NT2/D1 (cell line): ENCODE results near the gene SAMD9L.

ENCODE experiments used
- SUZ12 ChIP-seq: IDR thresholded peaks from 2 replicates; pipeline ENCODE4 v1.6.1; 2011; ENCODE audit not compliant: insufficient read length, insufficient read depth; ENCODE audit errors: extremely low read depth
- YY1 ChIP-seq: IDR thresholded peaks from 2 replicates; pipeline ENCODE4 v1.6.1; 2011; ENCODE audit not compliant: insufficient read length, insufficient read depth
- ZNF274 ChIP-seq: IDR thresholded peaks from 2 replicates; pipeline ENCODE4 v1.6.1; 2011; ENCODE audit warnings: mild to moderate bottlenecking, low read depth, low read length

DNA sequence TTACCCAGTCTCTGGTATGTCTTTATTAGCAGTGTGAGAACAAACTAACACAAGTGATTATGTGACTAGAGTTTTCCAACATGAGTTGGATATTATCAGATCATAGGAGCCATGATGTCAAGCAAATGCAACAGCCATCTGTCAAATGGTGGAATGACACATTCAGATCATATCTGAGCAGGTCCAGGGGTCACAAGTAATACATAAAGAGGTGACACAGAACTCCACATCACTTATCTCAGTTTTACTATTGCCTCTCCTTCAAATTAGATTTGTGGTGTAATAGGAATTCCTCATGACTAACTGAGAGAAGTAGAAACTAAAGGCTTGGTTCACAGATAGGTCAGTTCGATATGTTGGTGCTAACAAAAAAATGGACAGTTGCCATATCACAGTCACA is 12.2 kb upstream of the SAMD9L start:
- no peak for TF ChIP-seq ZNF274
- TF ChIP-seq YY1, result no peak
- TF ChIP-seq SUZ12, result no peak
